GM23338 (cell line): Measurements from ENCODE around the gene SYNGR3. TPM values are rescaled to one million over a fixed set of nuclear protein-coding genes. Genes with fewer than 3 reads are reported as not detected.

Experiments used
- ATAC-seq: fragments of 200-7000 bp; cut with Tn5 transposase; 3 replicates; pipeline ENCODE4 v1.9.1; 2020
- DNase-seq: peaks from one replicate; pipeline ENCODE4 v3.0.0-alpha.2; 2015; ENCODE audit warnings: low spot score
- H2AFZ ChIP-seq: fragments of 200-600 bp; sonication (generic); 2 replicates; pipeline ENCODE4 v1.8.0; 2016; ENCODE audit warnings: antibody characterized with exemption, mild to moderate bottlenecking, moderate library complexity
- H3F3A ChIP-seq: fragments of 200-600 bp; sonication (generic); replicated peaks from 2 replicates; pipeline ENCODE4 v1.8.0; 2017; ENCODE audit warnings: antibody characterized with exemption, mixed run types, low read depth
- H3K27ac ChIP-seq: fragments of 200-600 bp; sonication (generic); 2 replicates; pipeline ENCODE4 v1.6.1; 2016; ENCODE audit warnings: low read depth
- H3K27me3 ChIP-seq: fragments of 200-600 bp; sonication (generic); 2 replicates; pipeline ENCODE4 v1.8.0; 2016; ENCODE audit warnings: mild to moderate bottlenecking, mixed run types, moderate library complexity; ENCODE audit not compliant: insufficient read depth
- H3K36me3 ChIP-seq: fragments of 200-600 bp; sonication (generic); 2 replicates; pipeline ENCODE4 v1.8.0; 2016; ENCODE audit warnings: mild to moderate bottlenecking; ENCODE audit not compliant: insufficient read depth
- H3K4me1 ChIP-seq: fragments of 200-600 bp; sonication (generic); 2 replicates; pipeline ENCODE4 v1.8.0; 2016; ENCODE audit warnings: mild to moderate bottlenecking, moderate library complexity; ENCODE audit not compliant: insufficient read depth
- H3K4me2 ChIP-seq: fragments of 200-600 bp; sonication (generic); 2 replicates; pipeline ENCODE4 v1.7.1; 2017; ENCODE audit warnings: mixed run types
- H3K4me3 ChIP-seq: fragments of 200-600 bp; sonication (generic); 2 replicates; pipeline ENCODE4 v1.6.1; 2016; ENCODE audit warnings: mixed run types
- H3K79me2 ChIP-seq: fragments of 200-600 bp; sonication (generic); replicated peaks from 2 replicates; pipeline ENCODE4 v1.8.0; 2017; ENCODE audit warnings: mild to moderate bottlenecking; ENCODE audit not compliant: insufficient read depth
- H3K9me2 ChIP-seq: fragments of 200-600 bp; sonication (generic); 2 replicates; pipeline ENCODE4 v1.8.0; 2017; ENCODE audit not compliant: insufficient read depth
- H4K20me1 ChIP-seq: fragments of 200-600 bp; sonication (generic); replicated peaks from 2 replicates; pipeline ENCODE4 v1.8.0; 2017; ENCODE audit warnings: mild to moderate bottlenecking; ENCODE audit not compliant: insufficient read depth
- H3K27ac Mint-ChIP-seq: 2 replicates; pipeline ENCODE4 v1.8.0; 2020; ENCODE audit warnings: inconsistent platforms, mild to moderate bottlenecking, moderate library complexity, mixed read lengths
- H3K27me3 Mint-ChIP-seq: 3 replicates; pipeline ENCODE4 v1.8.0; 2022; ENCODE audit warnings: low read depth, mild to moderate bottlenecking, moderate library complexity, mixed read lengths, inconsistent platforms; ENCODE audit not compliant: insufficient read depth, poor library complexity
- H3K36me3 Mint-ChIP-seq: 3 replicates; pipeline ENCODE4 v1.8.0; 2021; ENCODE audit warnings: low read depth, mild to moderate bottlenecking, inconsistent platforms, moderate library complexity, mixed read lengths
- H3K4me1 Mint-ChIP-seq: 3 replicates; pipeline ENCODE4 v1.8.0; 2020; ENCODE audit warnings: mild to moderate bottlenecking, inconsistent platforms, mixed read lengths
- H3K4me3 Mint-ChIP-seq: 3 replicates; pipeline ENCODE4 v1.8.0; 2021; ENCODE audit warnings: moderate library complexity, mild to moderate bottlenecking, inconsistent platforms, mixed read lengths
- H3K9me3 Mint-ChIP-seq: 3 replicates; pipeline ENCODE4 v1.8.0; 2020; ENCODE audit warnings: moderate library complexity, mild to moderate bottlenecking, inconsistent platforms, mixed read lengths
- CREB1 ChIP-seq: fragments of 250-450 bp; sonication (Bioruptor Pico); IDR thresholded peaks from 2 replicates; pipeline ENCODE4 v1.5.0; 2020; ENCODE audit warnings: low read depth, mild to moderate bottlenecking, moderate library complexity
- EZH2 ChIP-seq: fragments of 200-600 bp; sonication (generic); IDR thresholded peaks from one replicate; pipeline ENCODE4 v1.8.0; 2017; ENCODE audit warnings: antibody characterized with exemption, mild to moderate bottlenecking, low read depth; ENCODE audit not compliant: unreplicated experiment
- EZH2phosphoT487 ChIP-seq: fragments of 200-600 bp; sonication (generic); IDR thresholded peaks from one replicate; pipeline ENCODE4 v1.8.1; 2018; ENCODE audit warnings: antibody characterized with exemption; ENCODE audit not compliant: unreplicated experiment
- JUNB ChIP-seq: IDR thresholded peaks from one replicate; pipeline ENCODE4 v1.6.1; 2016; ENCODE audit warnings: antibody characterized with exemption; ENCODE audit not compliant: unreplicated experiment
- NANOG ChIP-seq: IDR thresholded peaks from 2 replicates; pipeline ENCODE4 v1.6.1; 2016; ENCODE audit warnings: antibody characterized with exemption, borderline replicate concordance
- POLR2AphosphoS5 ChIP-seq: IDR thresholded peaks from 2 replicates; pipeline ENCODE4 v1.6.1; 2016; ENCODE audit warnings: antibody characterized with exemption, low read depth
- STAT1 ChIP-seq: IDR thresholded peaks from one replicate; pipeline ENCODE4 v1.6.1; 2016; ENCODE audit warnings: antibody characterized with exemption; ENCODE audit not compliant: unreplicated experiment
- ZNF114 ChIP-seq: fragments of 250-450 bp; sonication (Bioruptor Pico); IDR thresholded peaks from 2 replicates; pipeline ENCODE4 v1.5.0; 2020; ENCODE audit warnings: mild to moderate bottlenecking, moderate library complexity
- ZNF331 ChIP-seq: fragments of 250-450 bp; sonication (Bioruptor Pico); IDR thresholded peaks from 2 replicates; pipeline ENCODE4 v1.5.0; 2020; ENCODE audit warnings: low read depth, mild to moderate bottlenecking, moderate library complexity
- ZNF462 ChIP-seq: fragments of 250-450 bp; sonication (Bioruptor Pico); IDR thresholded peaks from 2 replicates; pipeline ENCODE4 v1.5.0; 2020; ENCODE audit warnings: mild to moderate bottlenecking, moderate library complexity
- polyA plus RNA-seq: library from polyadenylated mRNA; unstranded; fragments of >200 nt; fragmentation: Nextera tagmentation; extraction: Ambion mirVana; gene quantifications from 2 replicates; pipeline ENCODE4 v1.2.1, GENCODE V29; 2016
- total RNA-seq: library from RNA; depleted of rRNA; stranded (reverse); fragments of >200 nt; shearing (Covaris generic); gene quantifications from 2 replicates; pipeline ENCODE4 v1.2.3, GENCODE V29; 2014
- TF ChIP-seq, protein P1 (sequence below): IDR thresholded peaks from 2 replicates; pipeline ENCODE4 v1.6.1; 2016; ENCODE audit warnings: antibody characterized with exemption
- TF ChIP-seq, protein P2 (sequence below), 2 experiments: fragments of 200-600 bp in 1 of 2; sonication (generic) in 1 of 2; conservative IDR thresholded peaks; 2 replicates each; pipeline versions ENCODE4 v1.5.1 to v1.6.1; 2016 to 2017; ENCODE audit warnings: antibody characterized with exemption in 2 of 2, low read depth in 2 of 2, mild to moderate bottlenecking in 2 of 2, moderate library complexity in 1 of 2
- TF ChIP-seq, protein P3 (sequence below): IDR thresholded peaks from one replicate; pipeline ENCODE4 v1.6.1; 2018; ENCODE audit warnings: antibody characterized with exemption; ENCODE audit not compliant: unreplicated experiment

SYNGR3 gene
- total and polyA plus RNA-seq, 2 experiments from 2014 or later, result 45.4 to 77.7 TPM

DNA sequence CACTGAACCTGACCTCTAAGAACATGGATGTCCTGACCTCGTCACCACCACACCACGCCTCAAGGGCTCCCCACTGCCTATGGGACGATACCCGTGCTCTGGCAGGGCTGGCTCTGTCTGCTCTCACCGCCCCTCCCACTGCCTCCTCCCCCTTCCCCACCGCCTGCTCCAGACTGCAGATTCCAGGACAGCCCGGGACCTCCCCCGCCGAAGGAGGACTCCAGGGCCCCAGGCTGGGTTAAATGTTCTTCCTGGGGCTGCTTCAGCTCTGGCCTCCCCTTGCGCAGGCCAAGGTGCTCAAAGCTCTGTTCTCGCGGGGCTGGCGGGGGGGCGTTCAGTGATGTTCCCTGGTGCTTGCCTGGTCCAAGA, 32.9 kb downstream of the SYNGR3 start:
- Histone ChIP-seq H3K79me2 (no peaks in the 10 kb centered on the region), H3K4me2 (peak overlapping the region; percentile 89), H3F3A (peaks cover 8% of the 10 kb centered on the region), H4K20me1 (no peaks in the 10 kb centered on the region; the same call in 1 of the 2 replicates), H3K27ac (no peak overlapping the region), H3K9me2 (no peaks in the 10 kb centered on the region), H3K36me3 (no peaks in the 10 kb centered on the region), H3K4me1 (no peaks in the 10 kb centered on the region; the same call in 1 of the 2 replicates), H3K27me3 (peaks cover 74% of the 10 kb centered on the region), H2AFZ (peak overlapping the region; percentile 97), H3K4me3 (peak overlapping the region; percentile 68)
- Mint-ChIP-seq H3K4me1 (peaks cover 14% of the 10 kb centered on the region), H3K36me3 (peaks cover 3% of the 10 kb centered on the region; the same call in 1 of the 3 replicates), H3K27ac (no peak overlapping the region), H3K4me3 (peak overlapping the region; percentile 67), H3K27me3 (peaks cover 56% of the 10 kb centered on the region), H3K9me3 (no peaks in the 10 kb centered on the region)
- ATAC-seq (peak; percentile 52), DNase-seq (peak; percentile 82)
- TF ChIP-seq, protein P1, sequence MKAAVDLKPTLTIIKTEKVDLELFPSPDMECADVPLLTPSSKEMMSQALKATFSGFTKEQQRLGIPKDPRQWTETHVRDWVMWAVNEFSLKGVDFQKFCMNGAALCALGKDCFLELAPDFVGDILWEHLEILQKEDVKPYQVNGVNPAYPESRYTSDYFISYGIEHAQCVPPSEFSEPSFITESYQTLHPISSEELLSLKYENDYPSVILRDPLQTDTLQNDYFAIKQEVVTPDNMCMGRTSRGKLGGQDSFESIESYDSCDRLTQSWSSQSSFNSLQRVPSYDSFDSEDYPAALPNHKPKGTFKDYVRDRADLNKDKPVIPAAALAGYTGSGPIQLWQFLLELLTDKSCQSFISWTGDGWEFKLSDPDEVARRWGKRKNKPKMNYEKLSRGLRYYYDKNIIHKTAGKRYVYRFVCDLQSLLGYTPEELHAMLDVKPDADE, result no peak
- TF ChIP-seq EZH2 (no peak), NANOG (no peak), CREB1 (CRISPR knock-in tag) (no peak), POLR2AphosphoS5 (no peak; the same call in 1 of the 2 replicates), ZNF462 (no peak), JUNB (no peak), STAT1 (no peak), ZNF114 (CRISPR knock-in tag) (no peak), ZNF331 (no peak), EZH2phosphoT487 (no peak)
- TF ChIP-seq, protein P2, sequence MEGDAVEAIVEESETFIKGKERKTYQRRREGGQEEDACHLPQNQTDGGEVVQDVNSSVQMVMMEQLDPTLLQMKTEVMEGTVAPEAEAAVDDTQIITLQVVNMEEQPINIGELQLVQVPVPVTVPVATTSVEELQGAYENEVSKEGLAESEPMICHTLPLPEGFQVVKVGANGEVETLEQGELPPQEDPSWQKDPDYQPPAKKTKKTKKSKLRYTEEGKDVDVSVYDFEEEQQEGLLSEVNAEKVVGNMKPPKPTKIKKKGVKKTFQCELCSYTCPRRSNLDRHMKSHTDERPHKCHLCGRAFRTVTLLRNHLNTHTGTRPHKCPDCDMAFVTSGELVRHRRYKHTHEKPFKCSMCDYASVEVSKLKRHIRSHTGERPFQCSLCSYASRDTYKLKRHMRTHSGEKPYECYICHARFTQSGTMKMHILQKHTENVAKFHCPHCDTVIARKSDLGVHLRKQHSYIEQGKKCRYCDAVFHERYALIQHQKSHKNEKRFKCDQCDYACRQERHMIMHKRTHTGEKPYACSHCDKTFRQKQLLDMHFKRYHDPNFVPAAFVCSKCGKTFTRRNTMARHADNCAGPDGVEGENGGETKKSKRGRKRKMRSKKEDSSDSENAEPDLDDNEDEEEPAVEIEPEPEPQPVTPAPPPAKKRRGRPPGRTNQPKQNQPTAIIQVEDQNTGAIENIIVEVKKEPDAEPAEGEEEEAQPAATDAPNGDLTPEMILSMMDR (conservative IDR thresholded peaks at IDR 0.05; ENCODE audit: low read depth in 2 of 2), result no peak
- TF ChIP-seq, protein P3, sequence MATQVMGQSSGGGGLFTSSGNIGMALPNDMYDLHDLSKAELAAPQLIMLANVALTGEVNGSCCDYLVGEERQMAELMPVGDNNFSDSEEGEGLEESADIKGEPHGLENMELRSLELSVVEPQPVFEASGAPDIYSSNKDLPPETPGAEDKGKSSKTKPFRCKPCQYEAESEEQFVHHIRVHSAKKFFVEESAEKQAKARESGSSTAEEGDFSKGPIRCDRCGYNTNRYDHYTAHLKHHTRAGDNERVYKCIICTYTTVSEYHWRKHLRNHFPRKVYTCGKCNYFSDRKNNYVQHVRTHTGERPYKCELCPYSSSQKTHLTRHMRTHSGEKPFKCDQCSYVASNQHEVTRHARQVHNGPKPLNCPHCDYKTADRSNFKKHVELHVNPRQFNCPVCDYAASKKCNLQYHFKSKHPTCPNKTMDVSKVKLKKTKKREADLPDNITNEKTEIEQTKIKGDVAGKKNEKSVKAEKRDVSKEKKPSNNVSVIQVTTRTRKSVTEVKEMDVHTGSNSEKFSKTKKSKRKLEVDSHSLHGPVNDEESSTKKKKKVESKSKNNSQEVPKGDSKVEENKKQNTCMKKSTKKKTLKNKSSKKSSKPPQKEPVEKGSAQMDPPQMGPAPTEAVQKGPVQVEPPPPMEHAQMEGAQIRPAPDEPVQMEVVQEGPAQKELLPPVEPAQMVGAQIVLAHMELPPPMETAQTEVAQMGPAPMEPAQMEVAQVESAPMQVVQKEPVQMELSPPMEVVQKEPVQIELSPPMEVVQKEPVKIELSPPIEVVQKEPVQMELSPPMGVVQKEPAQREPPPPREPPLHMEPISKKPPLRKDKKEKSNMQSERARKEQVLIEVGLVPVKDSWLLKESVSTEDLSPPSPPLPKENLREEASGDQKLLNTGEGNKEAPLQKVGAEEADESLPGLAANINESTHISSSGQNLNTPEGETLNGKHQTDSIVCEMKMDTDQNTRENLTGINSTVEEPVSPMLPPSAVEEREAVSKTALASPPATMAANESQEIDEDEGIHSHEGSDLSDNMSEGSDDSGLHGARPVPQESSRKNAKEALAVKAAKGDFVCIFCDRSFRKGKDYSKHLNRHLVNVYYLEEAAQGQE, result no peak
